Amniotic stem cell (primary cell): ENCODE measurements around the gene MAJIN.

Source experiments
- DNase-seq: peaks from one replicate; lab custom pipeline; 2025; lab: John Stamatoyannopoulos, UW

MAJIN gene

GRCh38 chr11:64911689-64912088 is 60.2 kb downstream of the MAJIN start:
- no peak for DNase-seq

GRCh38 chr11:64911142-64911541 is 60.8 kb downstream of the MAJIN start:
- DNase-seq, result no peak

GRCh38 chr11:64910451-64911093 is 61.3 kb downstream of the MAJIN start:
- no peak for DNase-seq

GRCh38 chr11:64909653-64910343 is 62.1 kb downstream of the MAJIN start:
- DNase-seq, result no peak

GRCh38 chr11:64908766-64909165 is 63.1 kb downstream of the MAJIN start:
- no peak for DNase-seq

GRCh38 chr11:64906314-64906635 is 65.6 kb downstream of the MAJIN start:
- no peak for DNase-seq

- no peak for DNase-seq
Measured at GRCh38 chr11:64905516-64906313, 66.2 kb downstream of the MAJIN start.

GRCh38 chr11:64903291-64903833 is 68.5 kb downstream of the MAJIN start:
- no peak for DNase-seq

GRCh38 chr11:64902102-64902900 is 69.6 kb downstream of the MAJIN start:
- DNase-seq, result no peak

GRCh38 chr11:64900774-64901173 is 71.1 kb downstream of the MAJIN start:
- no peak for DNase-seq

GRCh38 chr11:64900263-64900678 is 71.6 kb downstream of the MAJIN start:
- no peak for DNase-seq

- DNase-seq, result no peak
Measured at GRCh38 chr11:64898541-64898940, 73.4 kb downstream of the MAJIN start.

- DNase-seq, result no peak
Measured at GRCh38 chr11:64898076-64898445, 73.8 kb downstream of the MAJIN start.

- DNase-seq, result no peak
Measured at GRCh38 chr11:64897381-64898075, 74.4 kb downstream of the MAJIN start.

- no peak for DNase-seq
Measured at GRCh38 chr11:64896448-64897022, 75.4 kb downstream of the MAJIN start.

GRCh38 chr11:64894812-64895452 is 77.0 kb downstream of the MAJIN start:
- DNase-seq, result no peak

- no peak for DNase-seq
Measured at GRCh38 chr11:64894070-64894811, 77.7 kb downstream of the MAJIN start.

- no peak for DNase-seq
Measured at GRCh38 chr11:64893194-64894069, 78.5 kb downstream of the MAJIN start.

GRCh38 chr11:64892838-64893193 is 79.1 kb downstream of the MAJIN start:
- no peak for DNase-seq
